HepG2 (cell line): Measurements from ENCODE around the gene POLR3GL. TPM values are rescaled to one million over a fixed set of nuclear protein-coding genes. Genes with fewer than 3 reads are reported as not detected.

Experiments
- FOXK2 ChIP-seq: fragments of 450-650 bp; IDR thresholded peaks from 2 replicates; pipeline ENCODE4 v1.6.1; 2016
- GPN1 ChIP-seq: sonication (generic); formaldehyde crosslinking; IDR thresholded peaks from 2 replicates; pipeline ENCODE4 v1.5.1; 2020; ENCODE audit warnings: missing genetic modification reagents, borderline replicate concordance
- HCFC1 ChIP-seq: fragments of 150-350 bp; IDR thresholded peaks from 2 replicates; pipeline ENCODE4 v1.6.1; 2014; ENCODE audit warnings: low read depth, low read length
- IRF9 ChIP-seq: sonication (generic); formaldehyde crosslinking; IDR thresholded peaks from 2 replicates; pipeline ENCODE4 v1.8.0; 2022; ENCODE audit warnings: missing genetic modification reagents, mild to moderate bottlenecking, borderline replicate concordance
- LCORL ChIP-seq, 2 experiments: fragments of 450-650 bp in 1 of 2; sonication (generic) in 1 of 2; formaldehyde crosslinking in 1 of 2; IDR thresholded peaks; 2 replicates each; pipeline versions ENCODE4 v1.5.0 to v1.6.1; 2017 to 2020; ENCODE audit warnings: antibody characterized with exemption in 1 of 2, missing genetic modification reagents in 1 of 2
- NFAT5 ChIP-seq: sonication (generic); formaldehyde crosslinking; IDR thresholded peaks from 2 replicates; pipeline ENCODE4 v1.4.0; 2020; ENCODE audit warnings: missing genetic modification reagents
- NFYC ChIP-seq: IDR thresholded peaks from 2 replicates; pipeline ENCODE4 v1.6.1; 2016; ENCODE audit warnings: missing genetic modification reagents, missing compliant biosample characterization
- NR0B2 ChIP-seq: sonication (generic); formaldehyde crosslinking; IDR thresholded peaks from 2 replicates; pipeline ENCODE4 v1.4.0; 2020; ENCODE audit warnings: mild to moderate bottlenecking, missing genetic modification reagents
- PHF21A ChIP-seq: sonication (generic); formaldehyde crosslinking; IDR thresholded peaks from 2 replicates; pipeline ENCODE4 v1.5.0; 2020; ENCODE audit warnings: mild to moderate bottlenecking, missing genetic modification reagents
- SALL2 ChIP-seq: sonication (generic); formaldehyde crosslinking; IDR thresholded peaks from 2 replicates; pipeline ENCODE4 v1.8.1; 2023; ENCODE audit warnings: mild to moderate bottlenecking, missing genetic modification reagents, inconsistent platforms
- SCMH1 ChIP-seq: sonication (generic); formaldehyde crosslinking; IDR thresholded peaks from 2 replicates; pipeline ENCODE4 v1.9.0; 2021; ENCODE audit warnings: missing genetic modification reagents, mild to moderate bottlenecking, borderline replicate concordance
- SOX13 ChIP-seq, 3 experiments: fragments of 450-650 bp in 1 of 3; sonication (generic) in 1 of 3; formaldehyde crosslinking in 1 of 3; IDR thresholded peaks in 2 of 3; conservative IDR thresholded peaks in 1 of 3; 2 replicates each; pipeline versions ENCODE4 v1.5.0 to v1.6.1; 2016 to 2020; ENCODE audit warnings: antibody characterized with exemption in 1 of 3, mild to moderate bottlenecking in 1 of 3, missing compliant biosample characterization in 1 of 3, missing genetic modification reagents in 1 of 3, moderate library complexity in 1 of 3
- THAP11 ChIP-seq: IDR thresholded peaks from 2 replicates; pipeline ENCODE4 v1.6.1; 2016; ENCODE audit warnings: missing biosample characterization, missing genetic modification reagents
- ZC3H4 ChIP-seq: sonication (generic); formaldehyde crosslinking; IDR thresholded peaks from 2 replicates; pipeline ENCODE4 v1.4.0; 2020; ENCODE audit warnings: missing genetic modification reagents, borderline replicate concordance
- ZNF33A ChIP-seq: sonication (generic); formaldehyde crosslinking; IDR thresholded peaks from 2 replicates; pipeline ENCODE4 v1.5.1; 2020; ENCODE audit warnings: missing genetic modification reagents, mild to moderate bottlenecking, moderate library complexity, borderline replicate concordance
- ZNF451 ChIP-seq: sonication (generic); formaldehyde crosslinking; IDR thresholded peaks from 2 replicates; pipeline ENCODE4 v1.5.0; 2020; ENCODE audit warnings: mild to moderate bottlenecking, missing genetic modification reagents
- ZNF546 ChIP-seq: sonication (generic); formaldehyde crosslinking; conservative IDR thresholded peaks from 2 replicates; pipeline ENCODE4 v1.8.1; 2023; ENCODE audit warnings: mild to moderate bottlenecking, missing genetic modification reagents
- ZNF556 ChIP-seq: sonication (generic); formaldehyde crosslinking; IDR thresholded peaks from 2 replicates; pipeline ENCODE4 v1.4.0; 2020; ENCODE audit warnings: mild to moderate bottlenecking, missing genetic modification reagents, borderline replicate concordance
- ZNF776 ChIP-seq: sonication (generic); formaldehyde crosslinking; IDR thresholded peaks from 2 replicates; pipeline ENCODE4 v1.4.0; 2020; ENCODE audit warnings: mild to moderate bottlenecking, missing genetic modification reagents
- ZNF800 ChIP-seq: sonication (generic); formaldehyde crosslinking; IDR thresholded peaks from 2 replicates; pipeline ENCODE4 v1.4.0; 2020; ENCODE audit warnings: missing genetic modification reagents
- polyA plus RNA-seq, 8 experiments: library from polyadenylated mRNA; depleted of rRNA in 3 of 8; stranded (reverse) in 7 of 8; unstranded in 1 of 8; fragments of >200 nt; fragmentation: Illumina TruSeq in 4 of 8; extraction: Trizol in 4 of 8; gene quantifications; 2 replicates each; pipeline versions ENCODE4 v1.2.1 to v1.2.3, GENCODE V29; 2011 to 2016; ENCODE audit warnings: low read depth in 4 of 8, missing spikeins in 1 of 8, mixed read lengths in 1 of 8; ENCODE audit not compliant: insufficient read depth in 1 of 8
- total RNA-seq, 5 experiments: library from RNA; depleted of rRNA; stranded (reverse); fragments of >200 nt; fragmentation: Illumina TruSeq; extraction: Trizol; gene quantifications; 2 replicates each; pipeline ENCODE4 v1.2.3, GENCODE V29; 2016; ENCODE audit warnings: low read depth in 1 of 5

POLR3GL gene
- total and polyA plus RNA-seq, 2 of the 13 experiments (the other 11 are each of a cell fraction or from before 2014, with no cell fraction given), result 11.5 to 12.4 TPM

- TF ChIP-seq IRF9 (CRISPR knock-in tag) (no peak), SALL2 (CRISPR knock-in tag) (no peak), HCFC1 (no peak), GPN1 (CRISPR knock-in tag) (no peak), NR0B2 (CRISPR knock-in tag) (no peak), NFAT5 (no peak), FOXK2 (no peak), NFYC (CRISPR knock-in tag) (0 out of 2 replicates have a peak, but pooled peaks have one; percentile 33), THAP11 (CRISPR knock-in tag) (no peak), ZNF556 (CRISPR knock-in tag) (no peak), SCMH1 (no peak), ZNF776 (CRISPR knock-in tag) (no peak), ZNF800 (CRISPR knock-in tag) (no peak), PHF21A (CRISPR knock-in tag) (no peak), ZNF33A (no peak), ZNF546 (CRISPR knock-in tag) (no peak), SOX13 (IDR thresholded peaks at IDR 0.05) (no peak), SOX13 (CRISPR knock-in tag; conservative IDR thresholded peaks at IDR 0.05 in 1 of 2, IDR thresholded peaks at IDR 0.05 in 1 of 2) (peak in 1 of 2 experiments; percentile 46; a peak in 1 of 4 replicates), ZNF451 (CRISPR knock-in tag) (no peak), LCORL (IDR thresholded peaks at IDR 0.05) (no peak), LCORL (CRISPR knock-in tag; IDR thresholded peaks at IDR 0.05) (0 out of 2 replicates have a peak, but pooled peaks have one; percentile 62), ZC3H4 (CRISPR knock-in tag) (no peak)
Measured at GRCh38 chr1:145985502-145986439, 21.3 kb downstream of the POLR3GL start (continued).
